Testis (tissue), 2 donors: ENCODE data around the gene PSIP1.

Experiments
- POLR2A ChIP-seq: fragments of 450-650 bp; IDR thresholded peaks from one replicate; pipeline ENCODE4 v1.6.1; 2017; ENCODE audit warnings: antibody characterized with exemption, mild to moderate bottlenecking, moderate library complexity
- TF ChIP-seq, protein P1 (sequence below), 3 experiments: fragments of 450-650 bp in 2 of 3; fragments of 200-600 bp in 1 of 3; sonication (generic) in 1 of 3; IDR thresholded peaks; one replicate each; pipeline ENCODE4 v1.5.1; 2016 to 2019; ENCODE audit warnings: antibody characterized with exemption in 3 of 3, mild to moderate bottlenecking in 2 of 3, moderate library complexity in 1 of 3

DNA sequence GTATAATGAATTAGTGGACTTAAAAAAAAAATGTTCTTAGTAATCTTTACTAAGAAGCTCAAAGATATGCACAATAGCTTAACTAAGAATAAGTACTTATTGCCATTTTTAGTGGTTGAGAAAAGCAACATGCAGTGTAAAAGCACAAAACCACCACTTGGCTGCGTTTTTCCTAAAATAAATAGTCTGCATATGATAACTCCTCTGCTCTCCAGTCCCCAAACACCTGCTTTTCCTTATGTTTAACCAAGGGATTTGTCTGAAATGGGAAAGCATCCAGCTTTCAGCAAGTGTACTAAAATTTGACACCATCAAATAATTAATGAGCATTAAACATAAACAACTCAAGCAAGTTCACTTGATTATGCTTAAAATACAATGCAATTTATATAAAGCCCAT is 41.4 kb downstream of the PSIP1 start:
- TF ChIP-seq, protein P1, sequence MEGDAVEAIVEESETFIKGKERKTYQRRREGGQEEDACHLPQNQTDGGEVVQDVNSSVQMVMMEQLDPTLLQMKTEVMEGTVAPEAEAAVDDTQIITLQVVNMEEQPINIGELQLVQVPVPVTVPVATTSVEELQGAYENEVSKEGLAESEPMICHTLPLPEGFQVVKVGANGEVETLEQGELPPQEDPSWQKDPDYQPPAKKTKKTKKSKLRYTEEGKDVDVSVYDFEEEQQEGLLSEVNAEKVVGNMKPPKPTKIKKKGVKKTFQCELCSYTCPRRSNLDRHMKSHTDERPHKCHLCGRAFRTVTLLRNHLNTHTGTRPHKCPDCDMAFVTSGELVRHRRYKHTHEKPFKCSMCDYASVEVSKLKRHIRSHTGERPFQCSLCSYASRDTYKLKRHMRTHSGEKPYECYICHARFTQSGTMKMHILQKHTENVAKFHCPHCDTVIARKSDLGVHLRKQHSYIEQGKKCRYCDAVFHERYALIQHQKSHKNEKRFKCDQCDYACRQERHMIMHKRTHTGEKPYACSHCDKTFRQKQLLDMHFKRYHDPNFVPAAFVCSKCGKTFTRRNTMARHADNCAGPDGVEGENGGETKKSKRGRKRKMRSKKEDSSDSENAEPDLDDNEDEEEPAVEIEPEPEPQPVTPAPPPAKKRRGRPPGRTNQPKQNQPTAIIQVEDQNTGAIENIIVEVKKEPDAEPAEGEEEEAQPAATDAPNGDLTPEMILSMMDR (IDR thresholded peaks at IDR 0.05), result no peak
- TF ChIP-seq POLR2A, result no peak
